GM18870 (cell line): ENCODE results near the gene ERC2.

ENCODE experiments used
- ATAC-seq: cut with Tn5 transposase; IDR thresholded peaks from one replicate; pipeline ENCODE4 v1.9.1; 2021; ENCODE audit warnings: moderate library complexity; ENCODE audit not compliant: unreplicated experiment

ERC2 gene

DNA sequence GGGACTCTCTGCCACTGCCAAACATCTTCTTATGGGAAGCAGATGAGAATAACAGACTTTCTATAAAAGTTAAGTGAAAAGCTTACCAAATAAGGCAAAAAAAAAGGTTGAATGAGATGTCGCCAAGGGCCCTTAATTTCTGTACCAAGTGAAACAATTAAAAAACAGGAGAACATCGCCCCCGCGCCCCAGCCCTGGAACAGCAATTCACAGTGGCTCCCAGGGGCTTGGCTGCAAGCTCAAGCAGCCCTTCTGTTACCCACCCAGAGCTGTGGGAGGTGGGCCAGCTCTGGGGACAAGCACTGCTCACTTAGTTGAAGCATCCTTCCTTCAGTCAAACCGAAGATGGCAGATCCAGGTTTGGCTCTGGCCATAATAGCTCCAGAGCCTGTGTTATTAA is 208.0 kb downstream of the ERC2 start:
- no peak for ATAC-seq

DNA sequence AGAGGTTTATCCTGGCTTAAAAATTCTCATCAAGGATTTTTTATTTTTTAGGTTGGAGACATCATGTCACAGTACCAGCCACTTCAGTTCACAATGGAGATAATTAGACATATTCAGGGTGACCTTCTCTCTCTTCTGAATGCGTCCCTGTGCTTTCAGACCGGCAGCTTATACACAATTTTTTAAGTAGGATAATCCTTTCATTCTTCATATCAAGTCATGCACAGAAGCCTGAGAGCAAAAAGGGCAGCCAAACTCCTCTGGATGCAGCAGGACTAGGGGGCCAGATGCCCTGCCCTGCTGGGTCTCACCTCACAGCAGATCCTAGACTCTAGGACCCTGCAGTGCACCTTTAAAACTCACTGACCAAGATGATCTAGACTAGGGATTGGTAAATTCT is 210.4 kb downstream of the ERC2 start:
- ATAC-seq = no peak

- no peak for ATAC-seq
Observed at GRCh38 chr3:56254835-56255234, 213.4 kb downstream of the ERC2 start.

DNA sequence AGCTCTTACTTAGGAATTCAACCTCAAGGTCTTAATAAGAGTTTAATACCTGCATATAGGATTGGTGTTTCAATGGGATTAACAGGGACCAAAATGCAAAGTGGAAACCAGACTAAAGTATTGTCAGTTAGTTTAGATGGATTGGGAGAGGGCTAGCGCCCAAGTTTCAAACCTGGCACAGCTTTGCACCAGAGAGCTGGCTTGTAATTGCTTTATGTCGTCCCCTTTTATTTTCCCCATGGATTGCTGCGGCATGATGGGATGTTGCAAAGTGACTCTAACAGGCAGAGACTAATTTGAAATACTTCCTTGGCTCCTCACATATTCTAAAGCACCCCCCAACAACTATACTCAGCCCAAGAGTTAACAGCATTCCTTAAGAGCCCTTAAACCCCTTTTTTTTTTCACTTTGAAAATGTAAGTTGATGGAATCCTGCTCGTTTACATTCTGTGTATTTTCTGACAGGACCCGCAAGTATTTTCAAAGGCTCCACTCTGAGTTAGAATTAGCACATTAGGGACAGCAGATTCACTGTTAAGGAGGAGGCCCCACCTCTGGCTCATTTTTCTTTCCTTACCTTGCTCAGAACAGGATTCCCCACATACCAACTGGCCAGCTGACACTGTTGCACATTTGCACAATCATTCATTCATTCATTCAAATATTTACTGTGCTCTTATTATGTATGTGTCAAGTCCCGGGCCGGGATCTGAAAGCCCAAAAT is 214.2 kb downstream of the ERC2 start:
- no peak for ATAC-seq

DNA sequence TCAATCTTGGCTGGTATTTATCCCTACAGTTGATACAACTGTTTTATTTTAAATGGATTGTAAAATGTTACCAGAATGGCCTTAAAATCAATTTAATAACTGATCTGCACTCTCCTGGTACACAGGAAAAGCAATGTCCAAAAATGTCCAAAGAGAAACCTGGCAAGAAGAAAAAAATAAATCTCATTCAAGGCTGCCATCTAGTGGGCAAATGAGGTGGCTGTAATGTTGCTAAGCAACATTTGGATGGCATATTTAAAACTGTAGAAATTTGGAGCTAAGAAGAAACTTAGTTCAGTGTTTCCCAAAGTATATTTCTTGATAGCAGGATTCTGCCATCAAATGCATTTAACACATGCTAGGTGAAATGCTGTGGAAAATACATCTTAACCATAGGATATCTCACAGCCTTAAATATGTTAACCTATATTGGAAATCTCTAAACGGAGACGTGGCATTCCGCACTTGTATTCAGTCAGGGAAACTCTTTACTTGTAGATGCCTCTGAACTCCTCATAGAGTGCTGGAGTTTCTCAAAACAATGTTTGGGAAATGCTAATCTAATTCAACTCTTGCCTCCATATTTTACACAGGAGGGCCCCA is 216.8 kb downstream of the ERC2 start:
- no peak for ATAC-seq

DNA sequence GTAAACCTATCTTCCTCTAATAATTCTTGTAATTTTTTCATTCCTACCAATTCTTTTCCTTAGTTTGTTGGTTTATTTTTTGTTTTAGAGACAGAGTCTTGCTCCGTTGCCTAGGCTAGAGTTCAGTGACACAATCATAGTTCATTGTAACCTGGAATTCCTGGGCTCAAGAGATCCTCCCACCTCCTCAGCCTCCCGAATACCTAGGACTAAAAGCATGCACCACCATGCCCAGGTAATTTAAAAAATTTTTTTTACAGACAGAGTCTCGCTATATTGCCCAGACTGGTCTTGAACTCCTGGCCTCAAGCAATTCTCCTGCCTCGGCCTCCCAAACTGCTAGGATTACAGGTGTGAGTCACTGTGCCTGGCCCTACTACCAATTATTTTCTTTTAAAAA is 220.2 kb downstream of the ERC2 start:
- no peak for ATAC-seq

DNA sequence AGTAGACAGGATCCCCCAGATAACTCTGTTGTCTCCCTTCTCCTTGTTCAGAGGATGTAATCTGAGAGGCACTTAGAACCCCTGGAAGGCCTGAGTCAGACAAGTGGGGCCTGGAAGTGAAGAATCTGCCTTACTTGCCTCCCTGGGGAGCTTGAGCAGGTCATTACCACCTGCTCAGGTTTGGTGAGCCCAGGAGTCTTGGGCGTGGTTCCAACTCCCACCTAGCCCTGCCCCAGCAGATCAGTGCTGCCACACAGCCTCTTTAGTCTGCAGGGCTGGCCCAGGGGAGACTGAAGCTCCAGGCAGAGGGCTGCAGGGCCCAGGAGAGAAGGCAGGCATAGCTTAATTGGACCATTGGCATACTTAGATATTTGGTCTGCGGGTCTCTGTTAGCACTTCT is 230.0 kb downstream of the ERC2 start:
- no peak for ATAC-seq

GRCh38 chr3:56233742-56234141 is 234.5 kb downstream of the ERC2 start:
- no peak for ATAC-seq

DNA sequence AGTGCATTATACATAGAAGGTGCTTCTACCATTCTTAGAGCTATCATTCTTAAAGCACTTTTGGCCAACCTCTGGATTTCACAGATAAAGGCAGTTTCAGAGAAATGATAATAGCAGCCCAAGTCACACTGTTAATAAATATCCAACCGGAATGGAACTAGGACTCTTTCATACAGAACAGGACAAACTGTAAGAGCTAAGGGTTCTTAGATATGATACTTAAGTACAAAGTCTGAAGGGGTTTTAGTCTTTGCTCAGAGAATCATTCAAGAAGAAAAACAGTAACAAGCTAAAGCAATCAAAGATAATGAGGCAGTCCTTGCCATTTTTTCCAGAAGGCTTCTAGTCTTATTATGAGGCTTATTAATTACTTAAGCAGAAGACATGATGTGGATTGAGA is 239.0 kb downstream of the ERC2 start:
- no peak for ATAC-seq

DNA sequence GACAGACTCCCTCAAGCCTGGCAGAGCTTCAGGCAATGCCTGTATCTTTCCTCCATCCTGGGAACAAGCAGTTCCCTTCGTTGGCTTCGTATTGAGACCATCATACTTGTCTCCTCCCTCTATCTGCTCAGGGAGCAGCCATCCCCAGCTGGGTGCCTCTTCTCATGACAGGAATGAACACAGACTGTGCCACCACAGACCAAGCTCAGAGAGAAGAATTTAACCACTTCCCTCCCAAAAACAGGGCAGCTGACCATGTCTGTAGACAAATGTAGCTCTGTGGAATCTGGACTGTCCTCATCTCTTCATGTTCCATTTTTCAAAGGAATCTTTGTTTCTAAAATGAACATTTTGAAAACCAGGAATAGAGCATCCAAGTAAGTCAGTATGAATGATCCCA is 245.4 kb downstream of the ERC2 start:
- no peak for ATAC-seq

DNA sequence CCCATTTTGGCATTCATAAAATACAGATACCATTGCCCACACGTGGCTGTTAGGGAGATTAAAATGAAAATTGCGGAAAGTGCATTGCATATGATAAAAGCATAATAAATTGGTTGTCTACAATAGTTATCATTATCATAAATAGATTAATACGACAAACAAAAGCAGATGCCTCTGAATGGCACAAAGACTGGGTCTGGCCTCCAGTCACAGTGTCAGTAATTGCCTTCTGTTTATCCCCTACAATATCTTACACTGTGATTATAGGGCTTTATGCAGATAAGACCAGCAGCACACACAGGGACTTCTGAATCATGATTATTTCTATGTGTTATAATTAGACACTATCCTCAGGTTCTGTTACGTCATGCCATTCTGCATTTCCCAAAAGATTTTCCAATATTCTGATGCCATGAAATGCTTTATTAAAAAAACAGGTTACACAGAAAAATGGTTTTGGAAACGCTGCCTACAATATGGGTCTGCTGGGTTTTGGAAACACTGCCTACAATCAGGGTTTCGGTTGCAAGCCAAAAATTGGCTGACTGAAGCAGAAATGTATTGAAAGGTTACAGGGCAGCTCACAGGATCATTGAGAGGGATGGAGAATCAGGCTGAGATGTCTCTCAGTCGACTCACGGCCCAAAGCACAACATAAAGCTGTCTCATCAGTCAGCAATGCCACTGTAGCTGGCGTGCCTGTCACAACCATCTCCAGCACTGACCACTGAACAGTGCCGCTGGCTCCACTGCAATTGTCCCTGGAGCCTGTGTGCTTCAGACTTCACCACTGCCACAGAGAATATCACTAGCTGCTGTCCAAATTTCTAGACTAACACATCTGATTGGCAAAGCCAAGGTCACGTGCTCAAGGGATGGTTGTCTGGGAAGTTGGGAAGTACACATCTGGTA is 248.1 kb downstream of the ERC2 start:
- ATAC-seq = no peak

DNA sequence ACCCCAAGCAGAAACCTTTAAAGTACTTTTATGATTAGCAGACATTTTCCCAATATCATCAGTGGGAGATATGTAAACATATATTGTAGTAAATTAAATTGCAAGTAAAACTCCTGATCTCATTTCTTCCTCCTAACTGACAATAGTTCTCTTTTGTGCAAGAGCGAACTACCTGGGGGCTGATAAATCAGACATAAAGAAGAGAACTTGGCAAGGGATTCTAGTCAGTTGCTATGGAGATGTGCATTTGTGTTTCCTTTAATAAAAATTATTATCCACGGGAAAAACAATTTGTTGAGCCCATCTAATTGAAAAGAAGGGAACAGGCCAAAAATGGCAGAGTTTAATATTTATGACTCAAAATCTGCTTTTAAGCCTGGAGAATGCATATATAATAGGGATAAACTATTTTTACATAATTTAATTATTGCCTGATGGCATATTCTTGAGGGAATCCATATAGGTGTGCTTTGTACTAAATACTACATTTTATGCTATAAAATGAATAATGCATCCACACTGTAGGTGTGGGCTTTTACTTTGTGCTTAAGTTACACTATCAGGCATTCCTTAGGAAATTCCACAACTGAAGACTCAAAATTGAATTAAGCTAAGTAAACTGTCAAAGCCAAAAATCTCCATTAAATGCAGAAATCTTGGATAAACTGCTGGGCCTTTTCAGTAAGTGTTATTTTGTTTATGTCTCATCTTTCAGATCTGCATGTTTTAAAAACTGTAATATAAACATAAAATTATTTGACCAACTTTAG is 258.1 kb downstream of the ERC2 start:
- no peak for ATAC-seq

DNA sequence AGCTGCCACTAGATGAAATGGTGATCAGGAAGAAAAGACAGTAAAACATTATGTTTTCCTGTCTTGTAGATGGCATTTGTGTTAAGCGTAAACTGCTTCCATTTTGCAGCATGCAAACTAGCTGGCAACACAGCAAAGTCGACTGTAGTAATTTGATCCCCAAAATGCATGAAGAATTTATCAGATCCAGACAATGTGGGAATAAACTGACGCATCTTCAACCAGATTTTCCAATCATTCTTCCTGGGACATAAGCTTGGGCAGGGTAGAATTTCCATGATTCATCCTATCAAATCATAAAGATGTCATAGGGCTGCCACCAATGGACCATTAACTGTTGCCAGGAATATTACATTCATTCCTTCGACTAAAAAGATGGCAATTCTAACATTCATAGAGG is 260.3 kb downstream of the ERC2 start:
- ATAC-seq = no peak

DNA sequence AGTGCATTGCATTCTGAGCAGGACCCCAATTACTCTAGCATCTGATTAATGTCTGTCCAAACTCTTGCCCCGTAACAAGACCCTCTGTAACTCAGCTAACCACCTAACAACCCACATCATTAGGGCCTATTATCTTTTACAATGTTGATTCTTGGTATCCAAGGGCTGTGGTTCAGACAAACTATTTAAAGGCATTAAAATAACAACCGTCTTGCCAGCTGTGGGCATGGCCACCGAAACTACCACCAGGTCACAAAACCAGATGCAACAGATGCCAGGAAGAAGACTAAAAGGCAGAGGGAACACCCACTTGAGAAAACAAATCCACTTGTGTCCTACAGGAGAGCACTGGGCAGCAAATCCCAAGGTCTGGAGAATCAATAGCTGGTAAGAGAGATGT is 262.9 kb downstream of the ERC2 start:
- ATAC-seq = no peak

DNA sequence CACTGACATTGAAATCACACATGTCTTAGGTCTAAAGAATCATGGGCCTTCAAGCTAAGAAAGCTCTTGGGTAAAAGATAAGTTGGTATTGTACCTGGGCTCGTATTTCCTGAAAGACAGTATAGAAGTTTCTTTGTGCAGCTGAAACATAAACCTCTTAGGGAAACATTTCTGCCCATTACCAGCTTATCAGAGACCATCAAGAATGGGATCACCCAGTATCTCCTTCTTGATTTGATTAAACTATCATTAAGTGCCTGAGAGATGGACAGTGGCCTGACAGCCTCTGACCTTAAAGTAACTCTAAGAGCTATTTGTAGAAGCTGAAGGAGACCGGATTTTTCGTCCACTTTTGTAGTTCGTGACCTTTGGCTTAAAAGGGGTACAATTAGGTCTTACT is 265.3 kb downstream of the ERC2 start:
- no peak for ATAC-seq

DNA sequence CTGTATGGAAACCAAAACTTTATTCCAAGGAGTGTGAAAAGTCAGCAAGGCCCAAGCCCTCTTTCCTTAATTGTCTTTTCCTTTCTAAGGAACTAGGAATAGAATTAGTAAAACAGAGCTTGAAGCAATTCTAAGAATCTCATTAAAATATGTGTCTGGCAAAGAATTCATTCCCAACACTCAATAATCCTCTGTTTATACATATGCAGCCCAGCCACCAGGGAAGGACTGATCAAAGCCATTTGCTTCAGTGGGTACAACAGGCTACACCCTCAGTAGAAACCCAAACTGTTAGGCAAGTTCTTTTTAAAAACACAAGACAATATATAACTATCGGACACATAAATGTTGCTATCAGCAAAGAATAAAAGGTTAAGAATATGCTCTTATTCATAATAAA is 266.9 kb downstream of the ERC2 start:
- ATAC-seq = no peak

DNA sequence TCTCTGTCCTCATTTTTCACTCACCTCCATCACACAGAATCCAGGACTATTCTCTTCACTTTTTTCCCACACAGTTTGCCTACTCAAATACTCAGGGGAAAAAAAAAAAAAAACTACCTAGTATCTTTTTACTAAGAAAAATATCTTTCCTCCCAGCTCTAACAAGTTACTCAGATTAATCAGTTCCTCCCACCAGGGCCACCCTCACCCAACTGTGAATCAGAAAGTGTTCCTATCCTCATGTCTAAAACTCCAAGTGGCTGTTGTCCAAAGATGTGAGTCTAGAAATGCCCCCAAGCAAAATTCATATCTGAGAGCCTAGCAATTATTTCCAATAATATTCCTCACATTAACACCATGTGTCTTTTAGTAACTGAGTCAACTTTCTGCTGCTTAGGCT is 268.0 kb downstream of the ERC2 start:
- no peak for ATAC-seq

- no peak for ATAC-seq
Observed at GRCh38 chr3:56197991-56198390, 270.3 kb downstream of the ERC2 start.

GRCh38 chr3:56197259-56197965 is 270.9 kb downstream of the ERC2 start:
- ATAC-seq = no peak

GRCh38 chr3:56196700-56197099 is 271.6 kb downstream of the ERC2 start:
- no peak for ATAC-seq

DNA sequence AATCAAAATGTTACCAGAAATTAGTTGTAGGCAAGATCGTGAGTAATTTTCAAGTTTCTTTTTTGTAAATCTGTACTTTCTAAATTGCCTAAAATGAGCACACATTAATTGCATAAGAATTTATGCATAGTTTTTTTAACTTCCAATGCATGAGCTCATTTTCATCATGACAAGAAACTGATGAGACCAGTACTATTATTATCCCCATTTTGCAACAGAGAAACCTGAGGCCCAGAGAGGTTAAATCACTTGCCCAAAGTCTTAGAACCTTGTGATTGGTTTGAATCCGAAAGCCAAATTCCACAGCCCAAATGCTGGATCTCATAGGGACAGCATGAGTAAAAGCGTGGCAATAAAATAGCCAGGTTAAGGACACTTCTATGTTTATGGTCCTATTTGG is 274.7 kb downstream of the ERC2 start:
- no peak for ATAC-seq
